Measurements from ENCODE around the gene RBM19. TPM values are rescaled to one million over a fixed set of nuclear protein-coding genes. Genes with fewer than 3 reads are reported as not detected.

Gene RBM19
- total and polyA plus RNA-seq, 4 donors = 7.9 to 18.7 (median 9.0) TPM

DNA sequence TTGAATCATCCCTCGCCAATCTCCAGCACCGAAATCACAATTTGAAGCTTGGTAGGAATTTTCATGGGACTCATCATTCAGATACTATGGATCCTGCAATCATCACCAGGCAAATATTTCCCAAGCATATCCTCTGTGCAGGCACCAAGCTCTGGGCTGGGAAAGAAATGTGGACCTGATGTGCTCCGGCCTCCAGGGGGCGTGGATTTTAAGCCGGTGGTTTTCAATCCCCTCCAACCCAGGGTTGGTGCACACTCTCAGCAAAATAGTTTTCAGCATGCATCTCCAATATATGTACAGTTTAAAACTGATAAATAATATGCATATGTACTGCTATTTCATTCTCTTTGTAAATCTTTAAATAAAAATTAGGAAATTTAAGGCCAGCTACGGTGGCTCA, 98.9 kb downstream of the RBM19 start:
- no peaks in the 10 kb centered on the region for H3K4me1 ChIP-seq (ENCODE audit: control insufficient read depth in 4 of 4, insufficient read depth in 4 of 4, low read length in 3 of 4)
- H3K9me3 ChIP-seq (ENCODE audit: control insufficient read depth in 4 of 4, low read length in 3 of 4) = no peaks in the 10 kb centered on the region
- peaks cover 0 to 3% (median 0%) of the 10 kb centered on the region in 4 donors for H3K36me3 ChIP-seq (ENCODE audit: control insufficient read depth in 4 of 4, insufficient read depth in 3 of 4, low read depth in 1 of 4, low read length in 3 of 4)
- TF ChIP-seq JUND (IDR thresholded peaks at IDR 0.05) (no peak), GABPA (IDR thresholded peaks at IDR 0.05 in 1 of 2, conservative IDR thresholded peaks at IDR 0.05 in 1 of 2) (no peak), TAF1 (conservative IDR thresholded peaks at IDR 0.05) (no peak), YY1 (IDR thresholded peaks at IDR 0.05) (no peak), HNF4G (IDR thresholded peaks at IDR 0.05) (no peak), EGR1 (IDR thresholded peaks at IDR 0.05; ENCODE audit: low read depth in 2 of 2) (no peak), RAD21 (IDR thresholded peaks at IDR 0.05) (no peak), RXRA (IDR thresholded peaks at IDR 0.05) (no peak), SP1 (IDR thresholded peaks at IDR 0.05) (no peak), FOXA1 (IDR thresholded peaks at IDR 0.05) (no peak), FOXA2 (IDR thresholded peaks at IDR 0.05) (no peak)
- TF ChIP-seq, protein P1, sequence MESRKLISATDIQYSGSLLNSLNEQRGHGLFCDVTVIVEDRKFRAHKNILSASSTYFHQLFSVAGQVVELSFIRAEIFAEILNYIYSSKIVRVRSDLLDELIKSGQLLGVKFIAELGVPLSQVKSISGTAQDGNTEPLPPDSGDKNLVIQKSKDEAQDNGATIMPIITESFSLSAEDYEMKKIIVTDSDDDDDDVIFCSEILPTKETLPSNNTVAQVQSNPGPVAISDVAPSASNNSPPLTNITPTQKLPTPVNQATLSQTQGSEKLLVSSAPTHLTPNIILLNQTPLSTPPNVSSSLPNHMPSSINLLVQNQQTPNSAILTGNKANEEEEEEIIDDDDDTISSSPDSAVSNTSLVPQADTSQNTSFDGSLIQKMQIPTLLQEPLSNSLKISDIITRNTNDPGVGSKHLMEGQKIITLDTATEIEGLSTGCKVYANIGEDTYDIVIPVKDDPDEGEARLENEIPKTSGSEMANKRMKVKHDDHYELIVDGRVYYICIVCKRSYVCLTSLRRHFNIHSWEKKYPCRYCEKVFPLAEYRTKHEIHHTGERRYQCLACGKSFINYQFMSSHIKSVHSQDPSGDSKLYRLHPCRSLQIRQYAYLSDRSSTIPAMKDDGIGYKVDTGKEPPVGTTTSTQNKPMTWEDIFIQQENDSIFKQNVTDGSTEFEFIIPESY (IDR thresholded peaks at IDR 0.05) = no peak
- TF ChIP-seq, protein P2, sequence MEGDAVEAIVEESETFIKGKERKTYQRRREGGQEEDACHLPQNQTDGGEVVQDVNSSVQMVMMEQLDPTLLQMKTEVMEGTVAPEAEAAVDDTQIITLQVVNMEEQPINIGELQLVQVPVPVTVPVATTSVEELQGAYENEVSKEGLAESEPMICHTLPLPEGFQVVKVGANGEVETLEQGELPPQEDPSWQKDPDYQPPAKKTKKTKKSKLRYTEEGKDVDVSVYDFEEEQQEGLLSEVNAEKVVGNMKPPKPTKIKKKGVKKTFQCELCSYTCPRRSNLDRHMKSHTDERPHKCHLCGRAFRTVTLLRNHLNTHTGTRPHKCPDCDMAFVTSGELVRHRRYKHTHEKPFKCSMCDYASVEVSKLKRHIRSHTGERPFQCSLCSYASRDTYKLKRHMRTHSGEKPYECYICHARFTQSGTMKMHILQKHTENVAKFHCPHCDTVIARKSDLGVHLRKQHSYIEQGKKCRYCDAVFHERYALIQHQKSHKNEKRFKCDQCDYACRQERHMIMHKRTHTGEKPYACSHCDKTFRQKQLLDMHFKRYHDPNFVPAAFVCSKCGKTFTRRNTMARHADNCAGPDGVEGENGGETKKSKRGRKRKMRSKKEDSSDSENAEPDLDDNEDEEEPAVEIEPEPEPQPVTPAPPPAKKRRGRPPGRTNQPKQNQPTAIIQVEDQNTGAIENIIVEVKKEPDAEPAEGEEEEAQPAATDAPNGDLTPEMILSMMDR (IDR thresholded peaks at IDR 0.05; ENCODE audit: low read depth, low read length, missing input control) = no peak
- TF ChIP-seq, protein P3, sequence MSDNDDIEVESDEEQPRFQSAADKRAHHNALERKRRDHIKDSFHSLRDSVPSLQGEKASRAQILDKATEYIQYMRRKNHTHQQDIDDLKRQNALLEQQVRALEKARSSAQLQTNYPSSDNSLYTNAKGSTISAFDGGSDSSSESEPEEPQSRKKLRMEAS (IDR thresholded peaks at IDR 0.05) = no peak
- TF ChIP-seq, protein P4, sequence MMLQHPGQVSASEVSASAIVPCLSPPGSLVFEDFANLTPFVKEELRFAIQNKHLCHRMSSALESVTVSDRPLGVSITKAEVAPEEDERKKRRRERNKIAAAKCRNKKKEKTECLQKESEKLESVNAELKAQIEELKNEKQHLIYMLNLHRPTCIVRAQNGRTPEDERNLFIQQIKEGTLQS (IDR thresholded peaks at IDR 0.05) = no peak
- TF ChIP-seq, protein P5, sequence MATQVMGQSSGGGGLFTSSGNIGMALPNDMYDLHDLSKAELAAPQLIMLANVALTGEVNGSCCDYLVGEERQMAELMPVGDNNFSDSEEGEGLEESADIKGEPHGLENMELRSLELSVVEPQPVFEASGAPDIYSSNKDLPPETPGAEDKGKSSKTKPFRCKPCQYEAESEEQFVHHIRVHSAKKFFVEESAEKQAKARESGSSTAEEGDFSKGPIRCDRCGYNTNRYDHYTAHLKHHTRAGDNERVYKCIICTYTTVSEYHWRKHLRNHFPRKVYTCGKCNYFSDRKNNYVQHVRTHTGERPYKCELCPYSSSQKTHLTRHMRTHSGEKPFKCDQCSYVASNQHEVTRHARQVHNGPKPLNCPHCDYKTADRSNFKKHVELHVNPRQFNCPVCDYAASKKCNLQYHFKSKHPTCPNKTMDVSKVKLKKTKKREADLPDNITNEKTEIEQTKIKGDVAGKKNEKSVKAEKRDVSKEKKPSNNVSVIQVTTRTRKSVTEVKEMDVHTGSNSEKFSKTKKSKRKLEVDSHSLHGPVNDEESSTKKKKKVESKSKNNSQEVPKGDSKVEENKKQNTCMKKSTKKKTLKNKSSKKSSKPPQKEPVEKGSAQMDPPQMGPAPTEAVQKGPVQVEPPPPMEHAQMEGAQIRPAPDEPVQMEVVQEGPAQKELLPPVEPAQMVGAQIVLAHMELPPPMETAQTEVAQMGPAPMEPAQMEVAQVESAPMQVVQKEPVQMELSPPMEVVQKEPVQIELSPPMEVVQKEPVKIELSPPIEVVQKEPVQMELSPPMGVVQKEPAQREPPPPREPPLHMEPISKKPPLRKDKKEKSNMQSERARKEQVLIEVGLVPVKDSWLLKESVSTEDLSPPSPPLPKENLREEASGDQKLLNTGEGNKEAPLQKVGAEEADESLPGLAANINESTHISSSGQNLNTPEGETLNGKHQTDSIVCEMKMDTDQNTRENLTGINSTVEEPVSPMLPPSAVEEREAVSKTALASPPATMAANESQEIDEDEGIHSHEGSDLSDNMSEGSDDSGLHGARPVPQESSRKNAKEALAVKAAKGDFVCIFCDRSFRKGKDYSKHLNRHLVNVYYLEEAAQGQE (IDR thresholded peaks at IDR 0.05) = no peak
- H3K27ac ChIP-seq (ENCODE audit: low read depth in 1 of 2, low read length in 2 of 2) = no peak overlapping the region
- no peak overlapping the region for H3K9ac ChIP-seq (ENCODE audit: low read depth in 1 of 2, low read length in 2 of 2)
- 95% methylated on average over 6 of the region's 6 CpGs for WGBS
- no peak overlapping the region for H3K4me3 ChIP-seq (ENCODE audit: low read depth in 1 of 3, low read length in 3 of 3)
- H3K27me3 ChIP-seq (ENCODE audit: control insufficient read depth in 4 of 4, insufficient read depth in 4 of 4, low read length in 3 of 4) = no peaks in the 10 kb centered on the region
- DNase-seq (ENCODE audit: low spot score) = no peak

DNA sequence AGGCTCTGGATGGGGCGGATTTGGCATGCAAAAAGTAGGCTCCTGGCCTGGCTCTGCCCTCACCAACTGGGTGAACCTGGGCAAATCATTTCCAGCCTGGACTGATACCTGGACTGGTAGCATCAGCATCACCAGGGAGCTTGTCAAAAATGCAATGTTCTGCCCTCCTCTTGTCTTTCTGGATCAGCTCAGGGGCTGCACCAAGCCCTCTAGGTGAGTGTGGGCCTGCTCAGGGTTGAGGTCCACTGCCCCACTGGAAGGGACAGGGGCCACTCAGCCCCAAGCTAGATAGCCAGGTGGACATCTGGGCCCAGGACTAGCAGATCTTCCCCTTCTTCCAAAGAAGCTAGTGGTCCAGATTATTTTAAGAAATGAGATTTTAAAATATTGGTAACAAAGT, 99.6 kb downstream of the RBM19 start:
- WGBS = 98% methylated on average over 1 of the region's 1 CpG
- no peak overlapping the region for H3K4me3 ChIP-seq (ENCODE audit: low read depth in 1 of 3, low read length in 3 of 3)
- DNase-seq (ENCODE audit: low spot score) = no peak
- TF ChIP-seq FOXA2 (IDR thresholded peaks at IDR 0.05) (no peak), JUND (IDR thresholded peaks at IDR 0.05) (no peak), HNF4G (IDR thresholded peaks at IDR 0.05) (no peak), RAD21 (IDR thresholded peaks at IDR 0.05) (no peak)
- H3K27ac ChIP-seq (ENCODE audit: low read depth in 1 of 2, low read length in 2 of 2) = no peak overlapping the region
- H3K4me1 ChIP-seq (ENCODE audit: control insufficient read depth in 4 of 4, insufficient read depth in 4 of 4, low read length in 3 of 4) = no peaks in the 10 kb centered on the region
- H3K27me3 ChIP-seq (ENCODE audit: control insufficient read depth in 4 of 4, insufficient read depth in 4 of 4, low read length in 3 of 4) = no peaks in the 10 kb centered on the region
- no peaks in the 10 kb centered on the region for H3K9me3 ChIP-seq (ENCODE audit: control insufficient read depth in 4 of 4, low read length in 3 of 4)
- peaks cover 0 to 3% (median 1%) of the 10 kb centered on the region in 4 donors for H3K36me3 ChIP-seq (ENCODE audit: control insufficient read depth in 4 of 4, insufficient read depth in 3 of 4, low read depth in 1 of 4, low read length in 3 of 4)
- H3K9ac ChIP-seq (ENCODE audit: low read depth in 1 of 2, low read length in 2 of 2) = no peak overlapping the region
